A673 (cell line): ENCODE results near the gene FAM89B. TPM values are rescaled to one million over a fixed set of nuclear protein-coding genes. Genes with fewer than 3 reads are reported as not detected.

Experiments used
- BruUV-seq: library from RNA; stranded (reverse); fragments of 400-500 nt; replicated peaks from 2 replicates; lab custom pipeline; 2021; lab: Mats Ljungman, UMichigan
- CTCF ChIA-PET: fragments of 300-600 bp; sonication (Branson Sonifier 250); formaldehyde crosslinking; loops from one replicate; lab custom pipeline; 2022; ENCODE audit warnings: antibody characterized with exemption; lab: Charles Lee
- POLR2A ChIA-PET: fragments of 300-600 bp; sonication (Branson Sonifier 250); formaldehyde crosslinking; loops from one replicate; lab custom pipeline; 2022; ENCODE audit warnings: antibody characterized with exemption; ENCODE audit not compliant: low non-redundant PET; lab: Charles Lee
- DNase-seq: peaks from one replicate; pipeline ENCODE4 v3.0.0-alpha.2; 2015; ENCODE audit warnings: low spot score
- H3K27ac ChIP-seq: fragments of 200-600 bp; sonication (generic); 2 replicates; pipeline ENCODE4 v1.5.1; 2016; ENCODE audit warnings: mixed run types, low read depth, mild to moderate bottlenecking, mixed read lengths, antibody characterized with exemption, low read length; ENCODE audit not compliant: poor library complexity, severe bottlenecking
- H3K27me3 ChIP-seq: fragments of 200-600 bp; sonication (generic); replicated peaks from 2 replicates; pipeline ENCODE4 v1.6.1; 2017; ENCODE audit warnings: mixed run types, low read depth, mild to moderate bottlenecking, mixed read lengths, antibody characterized with exemption, low read length; ENCODE audit not compliant: insufficient read depth, poor library complexity
- H3K36me3 ChIP-seq: fragments of 200-600 bp; sonication (generic); 2 replicates; pipeline ENCODE4 v1.6.1; 2016; ENCODE audit warnings: mixed run types, mild to moderate bottlenecking, mixed read lengths, antibody characterized with exemption, low read length; ENCODE audit not compliant: insufficient read depth, poor library complexity, severe bottlenecking
- H3K4me1 ChIP-seq: fragments of 200-600 bp; sonication (generic); 2 replicates; pipeline ENCODE4 v1.6.1; 2017; ENCODE audit warnings: mixed run types, mild to moderate bottlenecking, mixed read lengths, antibody characterized with exemption, low read length; ENCODE audit not compliant: insufficient read depth, poor library complexity, severe bottlenecking
- H3K4me3 ChIP-seq: fragments of 200-600 bp; sonication (generic); 2 replicates; pipeline ENCODE4 v1.5.1; 2016; ENCODE audit warnings: low read depth, mixed run types, mild to moderate bottlenecking, mixed read lengths, low read length; ENCODE audit not compliant: poor library complexity, severe bottlenecking
- H3K9me3 ChIP-seq: fragments of 200-600 bp; sonication (generic); 2 replicates; pipeline ENCODE4 v1.6.1; 2016; ENCODE audit warnings: mixed run types, low read depth, mild to moderate bottlenecking, mixed read lengths, antibody characterized with exemption, low read length; ENCODE audit not compliant: poor library complexity, severe bottlenecking
- EZH2 ChIP-seq: fragments of 200-600 bp; sonication (generic); IDR thresholded peaks from 2 replicates; pipeline ENCODE4 v1.6.1; 2017; ENCODE audit warnings: borderline replicate concordance, low read depth, mild to moderate bottlenecking, mixed read lengths, antibody characterized with exemption, low read length; ENCODE audit not compliant: poor library complexity, severe bottlenecking
- intact Hi-C: fragments of 100-400 bp; cut with micrococcal nuclease; formaldehyde crosslinking; loops from one replicate; pipeline ENCODE4 v1.10.0; 2022; ENCODE audit not compliant: unreplicated experiment
- total RNA-seq: library from RNA; stranded (reverse); gene quantifications from 2 replicates; pipeline ENCODE4 v1.2.3, GENCODE V29; 2021
- TF ChIP-seq, protein P1 (sequence below): fragments of 300-800, 200-600 bp; sonication (generic); conservative IDR thresholded peaks from 2 replicates; pipeline ENCODE4 v1.5.1; 2017; ENCODE audit warnings: low read depth, mild to moderate bottlenecking, antibody characterized with exemption, low read length, moderate library complexity, mixed read lengths

Gene FAM89B
- total RNA-seq, 1 experiment from 2014 or later = 88.3 TPM

- TSS peak; percentile 60 for BruUV-seq
- Histone ChIP-seq H3K27ac (no peak overlapping the region), H3K4me3 (no peak overlapping the region), H3K27me3 (no peaks in the 10 kb centered on the region), H3K36me3 (peaks cover 29% of the 10 kb centered on the region), H3K9me3 (no peaks in the 10 kb centered on the region), H3K4me1 (peaks cover 10% of the 10 kb centered on the region)
- TF ChIP-seq EZH2 = no peak
- TF ChIP-seq, protein P1, sequence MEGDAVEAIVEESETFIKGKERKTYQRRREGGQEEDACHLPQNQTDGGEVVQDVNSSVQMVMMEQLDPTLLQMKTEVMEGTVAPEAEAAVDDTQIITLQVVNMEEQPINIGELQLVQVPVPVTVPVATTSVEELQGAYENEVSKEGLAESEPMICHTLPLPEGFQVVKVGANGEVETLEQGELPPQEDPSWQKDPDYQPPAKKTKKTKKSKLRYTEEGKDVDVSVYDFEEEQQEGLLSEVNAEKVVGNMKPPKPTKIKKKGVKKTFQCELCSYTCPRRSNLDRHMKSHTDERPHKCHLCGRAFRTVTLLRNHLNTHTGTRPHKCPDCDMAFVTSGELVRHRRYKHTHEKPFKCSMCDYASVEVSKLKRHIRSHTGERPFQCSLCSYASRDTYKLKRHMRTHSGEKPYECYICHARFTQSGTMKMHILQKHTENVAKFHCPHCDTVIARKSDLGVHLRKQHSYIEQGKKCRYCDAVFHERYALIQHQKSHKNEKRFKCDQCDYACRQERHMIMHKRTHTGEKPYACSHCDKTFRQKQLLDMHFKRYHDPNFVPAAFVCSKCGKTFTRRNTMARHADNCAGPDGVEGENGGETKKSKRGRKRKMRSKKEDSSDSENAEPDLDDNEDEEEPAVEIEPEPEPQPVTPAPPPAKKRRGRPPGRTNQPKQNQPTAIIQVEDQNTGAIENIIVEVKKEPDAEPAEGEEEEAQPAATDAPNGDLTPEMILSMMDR = no peak
- POLR2A ChIA-PET = interaction anchor here (0.6 kb wide), 1 partner anchor 147 kb away, joined by 16 read pairs; no protein-coding TSS in a partner anchor
- no peak for DNase-seq
- intact Hi-C loops = no loop called here
- CTCF ChIA-PET = no interaction called here
These were observed 34.6 kb upstream of the FAM89B start for GRCh38 chr11:65537620-65538231.

DNA sequence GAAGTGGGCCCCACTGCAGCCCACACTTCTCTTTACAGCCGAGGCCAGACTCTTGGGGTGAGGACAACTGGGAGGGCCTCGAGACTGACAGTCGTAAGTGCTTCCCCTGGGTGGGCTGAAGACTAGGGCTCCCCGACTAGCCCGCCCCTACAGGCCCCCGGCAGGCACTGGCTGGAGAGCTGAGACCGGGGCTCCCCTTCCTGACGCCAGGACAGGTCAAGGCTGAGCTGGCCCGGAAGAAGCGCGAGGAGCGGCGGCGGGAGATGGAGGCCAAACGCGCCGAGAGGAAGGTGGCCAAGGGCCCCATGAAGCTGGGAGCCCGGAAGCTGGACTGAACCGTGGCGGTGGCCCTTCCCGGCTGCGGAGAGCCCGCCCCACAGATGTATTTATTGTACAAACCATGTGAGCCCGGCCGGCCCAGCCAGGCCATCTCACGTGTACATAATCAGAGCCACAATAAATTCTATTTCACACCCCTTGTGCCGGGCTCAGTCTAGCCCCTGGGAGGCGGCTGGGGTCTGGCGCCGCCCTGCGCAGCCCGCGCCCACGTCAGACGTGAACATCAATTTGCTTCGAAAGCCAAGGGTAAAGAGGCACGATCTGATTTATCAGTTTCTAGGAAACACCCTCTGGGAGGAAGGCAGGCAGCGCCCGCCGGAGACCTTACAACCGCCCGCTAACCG, 34.0 kb upstream of the FAM89B start:
- CTCF ChIA-PET = no interaction called here
- Histone ChIP-seq H3K27me3 (no peaks in the 10 kb centered on the region), H3K27ac (no peak overlapping the region), H3K4me1 (peaks cover 10% of the 10 kb centered on the region), H3K4me3 (no peak overlapping the region), H3K36me3 (peaks cover 24% of the 10 kb centered on the region), H3K9me3 (no peaks in the 10 kb centered on the region)
- intact Hi-C loops = no loop called here
- no TSS peak for BruUV-seq
- POLR2A ChIA-PET = interaction anchor here (0.5 to 0.6 kb wide), 2 partner anchors 11 to 148 kb away, joined by 4 to 16 read pairs; no protein-coding TSS in a partner anchor
- no peak for DNase-seq
- TF ChIP-seq EZH2 = no peak
- TF ChIP-seq, protein P1 = no peak

- ChIA-PET CTCF (interaction anchor here (1.5 to 1.9 kb wide), 2 partner anchors 14 to 33 kb away, joined by 4 to 13 read pairs; partner anchors contain the start of genes FAM89B and SCYL1), POLR2A (interaction anchor here (0.5 kb wide), 1 partner anchor 10 kb away, joined by 4 read pairs; no protein-coding TSS in a partner anchor)
- H3K36me3 ChIP-seq = peaks cover 24% of the 10 kb centered on the region
- no peak overlapping the region for H3K4me3 ChIP-seq
- H3K9me3 ChIP-seq = no peaks in the 10 kb centered on the region
- H3K27ac ChIP-seq = no peak overlapping the region
- H3K27me3 ChIP-seq = no peaks in the 10 kb centered on the region
- intact Hi-C loops = no loop called here
- TF ChIP-seq, protein P1 = no peak
- TF ChIP-seq EZH2 = no peak
- no TSS peak for BruUV-seq
- no peak for DNase-seq
- peaks cover 10% of the 10 kb centered on the region for H3K4me1 ChIP-seq
These were observed 33.2 kb upstream of the FAM89B start for GRCh38 chr11:65538915-65539743.
